ENCODE results near the gene SYNE3.

The SYNE3 gene

GRCh38 chr14:95474941-95475340, 41.5 kb downstream of the SYNE3 start:
- no peak for DNase-seq (ENCODE audit: low spot score)

- no peak for DNase-seq (ENCODE audit: low spot score)
These were observed 42.0 kb downstream of the SYNE3 start for GRCh38 chr14:95474486-95474885.

GRCh38 chr14:95472819-95473251, 43.6 kb downstream of the SYNE3 start:
- DNase-seq (ENCODE audit: low spot score): no peak

- no peak for DNase-seq (ENCODE audit: low spot score)
These were observed 45.0 kb downstream of the SYNE3 start for GRCh38 chr14:95471476-95471875.

GRCh38 chr14:95471016-95471415, 45.4 kb downstream of the SYNE3 start:
- no peak for DNase-seq (ENCODE audit: low spot score)

- no peak for DNase-seq (ENCODE audit: low spot score)
These were observed 47.3 kb downstream of the SYNE3 start for GRCh38 chr14:95469134-95469481.

GRCh38 chr14:95468448-95469133, 47.9 kb downstream of the SYNE3 start:
- DNase-seq (ENCODE audit: low spot score): no peak

GRCh38 chr14:95467657-95468056, 48.8 kb downstream of the SYNE3 start:
- no peak for DNase-seq (ENCODE audit: low spot score)

- no peak for DNase-seq (ENCODE audit: low spot score)
These were observed 49.2 kb downstream of the SYNE3 start for GRCh38 chr14:95467232-95467631.
